H9 (cell line): ENCODE results near the gene RHBDD3. TPM values are rescaled to one million over a fixed set of nuclear protein-coding genes. Genes with fewer than 3 reads are reported as not detected.
A peak's percentile ranks its signal among the peaks of the same experiment; 100 is the strongest.

ENCODE experiments used
- DNase-seq: peaks from one replicate; pipeline ENCODE4 v3.0.0-alpha.2; 2017
- H2AFZ ChIP-seq: one replicate; pipeline ENCODE4 v1.6.1; 2013; ENCODE audit warnings: mild to moderate bottlenecking, low read length, control low read depth, moderate library complexity
- H2AK5ac ChIP-seq: 2 replicates; pipeline ENCODE4 v1.6.1; 2013; ENCODE audit warnings: low read length, control low read depth, mixed read lengths; ENCODE audit not compliant: insufficient read length
- H2BK120ac ChIP-seq: one replicate; pipeline ENCODE4 v1.6.1; 2013; ENCODE audit warnings: low read depth, mild to moderate bottlenecking, low read length, control low read depth, inconsistent platforms; ENCODE audit not compliant: poor library complexity, severe bottlenecking
- H2BK12ac ChIP-seq: 2 replicates; pipeline ENCODE4 v1.6.1; 2013; ENCODE audit warnings: low read length, control low read depth, mixed read lengths, low read depth; ENCODE audit not compliant: insufficient read length
- H2BK15ac ChIP-seq: 2 replicates; pipeline ENCODE4 v1.6.1; 2013; ENCODE audit warnings: low read depth, low read length, control low read depth
- H2BK20ac ChIP-seq: one replicate; pipeline ENCODE4 v1.6.1; 2013; ENCODE audit warnings: low read depth, mild to moderate bottlenecking, low read length, control low read depth, inconsistent platforms; ENCODE audit not compliant: poor library complexity, severe bottlenecking
- H2BK5ac ChIP-seq: 2 replicates; pipeline ENCODE4 v1.6.1; 2013; ENCODE audit warnings: low read length, control low read depth, mixed read lengths; ENCODE audit not compliant: insufficient read length
- H3K14ac ChIP-seq: 2 replicates; pipeline ENCODE4 v1.6.1; 2013; ENCODE audit warnings: low read length, control low read depth; ENCODE audit not compliant: insufficient read depth
- H3K18ac ChIP-seq: 2 replicates; pipeline ENCODE4 v1.6.1; 2013; ENCODE audit warnings: low read depth, mild to moderate bottlenecking, mixed read lengths, low read length, control low read depth; ENCODE audit not compliant: insufficient read length
- H3K23ac ChIP-seq: 2 replicates; pipeline ENCODE4 v1.6.1; 2013; ENCODE audit warnings: low read length, control low read depth, mixed read lengths, low read depth; ENCODE audit not compliant: insufficient read length
- H3K23me2 ChIP-seq: 2 replicates; pipeline ENCODE4 v1.6.1; 2013; ENCODE audit warnings: low read depth, mild to moderate bottlenecking, mixed read lengths, low read length, control low read depth; ENCODE audit not compliant: insufficient read length, poor library complexity, severe bottlenecking
- H3K27ac ChIP-seq: 2 replicates; pipeline ENCODE4 v1.5.1; 2013; ENCODE audit warnings: low read length, control low read depth, mixed read lengths, low read depth; ENCODE audit not compliant: insufficient read length
- H3K27me3 ChIP-seq: 2 replicates; pipeline ENCODE4 v1.6.1; 2013; ENCODE audit warnings: low read length, control low read depth, inconsistent platforms; ENCODE audit not compliant: insufficient read depth
- H3K4ac ChIP-seq: 2 replicates; pipeline ENCODE4 v1.6.1; 2013; ENCODE audit warnings: low read depth, mild to moderate bottlenecking, control low read depth, inconsistent platforms, low read length, moderate library complexity
- H3K4me1 ChIP-seq: 2 replicates; pipeline ENCODE4 v1.6.1; 2013; ENCODE audit warnings: low read length, control low read depth, inconsistent platforms; ENCODE audit not compliant: insufficient read depth
- H3K4me2 ChIP-seq: 2 replicates; pipeline ENCODE4 v1.6.1; 2013; ENCODE audit warnings: low read length, control low read depth, mixed read lengths; ENCODE audit not compliant: insufficient read length, insufficient read depth
- H3K56ac ChIP-seq: 2 replicates; pipeline ENCODE4 v1.6.1; 2013; ENCODE audit warnings: low read depth, mild to moderate bottlenecking, mixed read lengths, low read length, control low read depth; ENCODE audit not compliant: insufficient read length
- H3K79me1 ChIP-seq: 2 replicates; pipeline ENCODE4 v1.6.1; 2013; ENCODE audit warnings: low read depth, mild to moderate bottlenecking, moderate library complexity, low read length, control low read depth, inconsistent platforms; ENCODE audit not compliant: insufficient read depth, poor library complexity, severe bottlenecking
- H3K79me2 ChIP-seq: 2 replicates; pipeline ENCODE4 v1.6.1; 2013; ENCODE audit warnings: low read length, control low read depth, inconsistent platforms; ENCODE audit not compliant: insufficient read depth
- H3K9ac ChIP-seq: 2 replicates; pipeline ENCODE4 v1.6.1; 2013; ENCODE audit warnings: low read length, control low read depth, mixed read lengths; ENCODE audit not compliant: insufficient read length; ENCODE audit errors: extremely low read depth
- H3K9me3 ChIP-seq: one replicate; pipeline ENCODE4 v1.6.1; 2013; ENCODE audit warnings: low read depth, low read length, inconsistent platforms; ENCODE audit not compliant: control insufficient read depth
- H3T11ph ChIP-seq: one replicate; pipeline ENCODE4 v1.6.1; 2013; ENCODE audit warnings: mild to moderate bottlenecking, low read length, control low read depth, inconsistent platforms
- H4K20me1 ChIP-seq: one replicate; pipeline ENCODE4 v1.6.1; 2013; ENCODE audit not compliant: control insufficient read depth, insufficient read length, insufficient read depth
- H4K5ac ChIP-seq: 2 replicates; pipeline ENCODE4 v1.6.1; 2013; ENCODE audit warnings: low read depth, mild to moderate bottlenecking, mixed read lengths, low read length, control low read depth; ENCODE audit not compliant: insufficient read length
- H4K8ac ChIP-seq: replicated peaks from 2 replicates; pipeline ENCODE4 v1.6.1; 2013; ENCODE audit warnings: low read length, control low read depth, mixed read lengths, low read depth; ENCODE audit not compliant: insufficient read length
- H4K91ac ChIP-seq: 2 replicates; pipeline ENCODE4 v1.6.1; 2013; ENCODE audit warnings: low read depth, mild to moderate bottlenecking, moderate library complexity, mixed read lengths, low read length, control low read depth; ENCODE audit not compliant: insufficient read length
- H3K27ac Mint-ChIP-seq, 3 experiments: 2 replicates in 2 of 3; 3 replicates in 1 of 3; pipeline ENCODE4 v1.8.0; 2020 to 2021; ENCODE audit warnings: mixed read lengths in 3 of 3, mild to moderate bottlenecking in 1 of 3, moderate library complexity in 1 of 3
- H3K27me3 Mint-ChIP-seq: 2 replicates; pipeline ENCODE4 v1.8.0; 2021; ENCODE audit warnings: low read depth, mild to moderate bottlenecking, moderate library complexity, mixed read lengths
- H3K36me3 Mint-ChIP-seq, 3 experiments: 2 replicates in 2 of 3; 3 replicates in 1 of 3; pipeline ENCODE4 v1.8.0; 2020 to 2021; ENCODE audit warnings: low read depth in 3 of 3, mixed read lengths in 3 of 3; ENCODE audit not compliant: insufficient read depth in 1 of 3
- H3K4me1 Mint-ChIP-seq, 2 experiments: 2 replicates each; pipeline ENCODE4 v1.8.0; 2020; ENCODE audit warnings: mixed read lengths in 2 of 2
- H3K4me3 Mint-ChIP-seq, 2 experiments: 2 replicates in 1 of 2; 3 replicates in 1 of 2; pipeline ENCODE4 v1.8.0; 2020 to 2021; ENCODE audit warnings: mild to moderate bottlenecking in 2 of 2, mixed read lengths in 2 of 2, moderate library complexity in 1 of 2
- H3K9me3 Mint-ChIP-seq, 2 experiments: 2 replicates in 1 of 2; 3 replicates in 1 of 2; pipeline ENCODE4 v1.8.0; 2020; ENCODE audit warnings: mild to moderate bottlenecking in 2 of 2, mixed read lengths in 2 of 2, moderate library complexity in 1 of 2
- WGBS: extraction: QIAGEN DNeasy Blood & Tissue Kit; methylation state at CpG from one replicate; pipeline ENCODE4 v1.1.7; 2013; ENCODE audit warnings: missing lambda C conversion rate, low lambda C conversion rate, mixed read lengths; ENCODE audit not compliant: insufficient read length; ENCODE audit errors: extremely low coverage; 5-methylcytosine and 5-hydroxymethylcytosine counted together
- total RNA-seq: library from RNA; stranded (reverse); gene quantifications from 2 replicates; pipeline ENCODE4 v1.2.1, GENCODE V29; 2021
- TF ChIP-seq, protein P1 (sequence below): fragments of 200-600 bp; sonication (generic); conservative IDR thresholded peaks from 3 replicates; pipeline ENCODE4 v1.8.0; 2021; ENCODE audit warnings: antibody characterized with exemption, mild to moderate bottlenecking

RHBDD3 gene
- total RNA-seq, 1 experiment from 2014 or later = 99.7 TPM

DNA sequence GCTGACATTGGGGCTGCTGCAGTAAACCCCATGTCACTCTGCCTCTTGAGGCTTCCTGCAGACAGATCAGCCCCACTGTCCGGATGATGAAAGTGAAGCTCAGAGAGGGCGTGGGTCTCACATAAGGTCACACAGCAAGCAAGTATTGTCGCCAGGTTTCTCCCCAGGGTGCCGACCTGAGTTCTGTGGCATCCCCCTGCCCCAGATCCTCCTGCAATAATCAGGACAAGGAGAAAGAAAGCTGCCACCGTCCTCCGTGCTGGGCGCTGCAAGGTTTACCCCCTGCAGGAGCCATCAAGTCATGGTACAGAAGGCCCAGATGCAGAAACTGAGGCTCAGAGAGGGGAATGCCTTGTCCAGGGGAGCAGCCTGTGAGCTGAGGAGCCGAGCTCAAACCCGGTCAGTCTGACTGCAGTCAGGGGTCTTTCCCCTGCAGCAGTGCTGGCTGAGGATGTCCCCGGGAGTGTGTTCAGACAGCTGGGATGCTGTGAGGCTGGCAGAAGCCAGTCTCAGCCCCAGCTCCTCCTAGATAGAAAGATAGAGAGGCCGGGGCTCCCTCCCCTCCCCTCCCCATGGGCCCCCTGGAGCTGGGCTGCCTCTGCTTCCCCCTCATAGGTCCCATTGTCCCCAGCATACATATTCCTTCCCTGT lies 48.9 kb downstream of the RHBDD3 start:
- no peak overlapping the region for H3K9ac ChIP-seq
- H3T11ph ChIP-seq = no peak overlapping the region
- H3K4ac ChIP-seq = no peak overlapping the region
- H3K9me3 ChIP-seq = no peaks in the 10 kb centered on the region
- H3K23me2 ChIP-seq = no peaks in the 10 kb centered on the region
- no peak overlapping the region for H3K4me2 ChIP-seq
- TF ChIP-seq, protein P1, sequence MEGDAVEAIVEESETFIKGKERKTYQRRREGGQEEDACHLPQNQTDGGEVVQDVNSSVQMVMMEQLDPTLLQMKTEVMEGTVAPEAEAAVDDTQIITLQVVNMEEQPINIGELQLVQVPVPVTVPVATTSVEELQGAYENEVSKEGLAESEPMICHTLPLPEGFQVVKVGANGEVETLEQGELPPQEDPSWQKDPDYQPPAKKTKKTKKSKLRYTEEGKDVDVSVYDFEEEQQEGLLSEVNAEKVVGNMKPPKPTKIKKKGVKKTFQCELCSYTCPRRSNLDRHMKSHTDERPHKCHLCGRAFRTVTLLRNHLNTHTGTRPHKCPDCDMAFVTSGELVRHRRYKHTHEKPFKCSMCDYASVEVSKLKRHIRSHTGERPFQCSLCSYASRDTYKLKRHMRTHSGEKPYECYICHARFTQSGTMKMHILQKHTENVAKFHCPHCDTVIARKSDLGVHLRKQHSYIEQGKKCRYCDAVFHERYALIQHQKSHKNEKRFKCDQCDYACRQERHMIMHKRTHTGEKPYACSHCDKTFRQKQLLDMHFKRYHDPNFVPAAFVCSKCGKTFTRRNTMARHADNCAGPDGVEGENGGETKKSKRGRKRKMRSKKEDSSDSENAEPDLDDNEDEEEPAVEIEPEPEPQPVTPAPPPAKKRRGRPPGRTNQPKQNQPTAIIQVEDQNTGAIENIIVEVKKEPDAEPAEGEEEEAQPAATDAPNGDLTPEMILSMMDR = no peak
- H3K56ac ChIP-seq = no peak overlapping the region
- Mint-ChIP-seq H3K4me1 (peaks cover 31 to 44% of the 10 kb centered on the region in 2 experiments), H3K27me3 (0 out of 2 replicates have a peak, but pooled peaks cover 3% of the 10 kb centered on the region), H3K4me3 (no peak overlapping the region), H3K36me3 (no peaks in the 10 kb centered on the region), H3K9me3 (no peaks in the 10 kb centered on the region; a peak in 1 of 5 replicates), H3K27ac (0 out of 7 replicates have a peak overlapping the region, but pooled peaks of 1 of the 3 experiments have one; percentile 40)
- no peak overlapping the region for H2BK12ac ChIP-seq
- no peak overlapping the region for H3K23ac ChIP-seq
- WGBS = no CpG with 5 or more reads among the region's 11 CpGs
- peak; percentile 21 for DNase-seq
- no peak overlapping the region for H2AFZ ChIP-seq
- H2BK120ac ChIP-seq = no peak overlapping the region
- no peak overlapping the region for H2BK20ac ChIP-seq
- H3K79me2 ChIP-seq = no peaks in the 10 kb centered on the region
- no peak overlapping the region; the same call in 1 of the 2 replicates for H3K14ac ChIP-seq
- no peak overlapping the region for H4K8ac ChIP-seq
- H4K20me1 ChIP-seq = no peaks in the 10 kb centered on the region
- no peak overlapping the region for H4K5ac ChIP-seq
- peaks cover 3% of the 10 kb centered on the region; the same call in 1 of the 2 replicates for H3K4me1 ChIP-seq
- H2BK5ac ChIP-seq = no peak overlapping the region
- no peak overlapping the region for H3K27ac ChIP-seq
- H2BK15ac ChIP-seq = no peak overlapping the region
- H4K91ac ChIP-seq = no peak overlapping the region
- H3K27me3 ChIP-seq = no peaks in the 10 kb centered on the region
- H3K79me1 ChIP-seq = no peaks in the 10 kb centered on the region
- no peak overlapping the region for H2AK5ac ChIP-seq
- H3K18ac ChIP-seq = no peak overlapping the region
